NCI-H460 (cell line): ENCODE measurements around the gene GALNTL6. TPM values are rescaled to one million over a fixed set of nuclear protein-coding genes. Genes with fewer than 3 reads are reported as not detected.
"Not testable (repeated sequence)": the region's sequence is repeated elsewhere in the genome, so short reads cannot be mapped to it uniquely, and the experiment has no call there.

Experiments used
- DNase-seq: peaks from one replicate; pipeline ENCODE4 v3.0.0-alpha.2; 2016; ENCODE audit warnings: low read depth; ENCODE audit errors: extremely low read depth
- total RNA-seq: library from RNA; depleted of rRNA; stranded (reverse); fragments of >200 nt; shearing (Covaris generic); gene quantifications from 2 replicates; pipeline ENCODE4 v1.2.3, GENCODE V29; 2014

GALNTL6 gene
- total RNA-seq, 1 experiment from 2014 or later = 0.57 TPM

DNA sequence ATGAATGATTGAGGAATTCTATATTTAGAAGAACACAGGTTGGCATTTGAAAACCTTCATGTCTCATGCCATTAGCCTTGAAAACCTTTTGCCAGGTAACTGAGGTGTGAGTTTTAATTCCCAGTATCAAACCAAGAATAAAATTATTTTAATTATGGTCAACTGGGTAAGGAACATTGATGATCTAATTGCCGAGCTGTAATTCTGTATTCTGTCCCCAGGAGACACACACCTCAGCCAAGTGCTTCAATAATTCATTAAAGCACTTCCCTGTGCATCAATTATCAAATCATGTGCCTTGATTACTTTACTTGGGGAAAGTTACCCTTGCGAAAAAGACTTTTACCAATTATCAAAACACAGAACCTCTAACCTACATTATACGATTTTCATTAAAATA is 1023.5 kb downstream of the GALNTL6 start:
- no peak for DNase-seq

GRCh38 chr4:172838111-172838510 is 1024.9 kb downstream of the GALNTL6 start:
- no peak for DNase-seq

GRCh38 chr4:172838943-172839342 is 1025.7 kb downstream of the GALNTL6 start:
- no peak for DNase-seq

- DNase-seq = no peak
These were observed 1029.6 kb downstream of the GALNTL6 start for GRCh38 chr4:172842779-172843178.

GRCh38 chr4:172843192-172843591 is 1030.0 kb downstream of the GALNTL6 start:
- no peak for DNase-seq

DNA sequence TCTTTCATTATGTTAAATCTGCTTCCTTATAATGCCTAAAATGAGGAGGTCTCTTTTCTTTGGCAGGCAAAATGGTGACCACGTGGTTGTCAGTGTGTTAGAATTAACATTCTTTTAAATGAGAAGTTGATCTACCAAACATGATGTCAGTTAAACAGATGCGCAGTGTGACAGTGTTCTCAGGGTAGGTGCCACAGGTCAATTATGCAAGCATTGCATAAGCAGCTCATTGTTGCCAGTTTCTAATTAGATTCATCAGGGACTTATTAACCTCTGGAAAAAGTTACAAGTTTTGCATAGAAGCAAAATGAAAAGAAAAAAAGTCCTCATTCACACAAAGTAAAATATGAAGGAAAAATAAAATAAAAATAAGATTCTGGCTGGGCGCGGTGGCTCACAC is 1031.4 kb downstream of the GALNTL6 start:
- no peak for DNase-seq

DNA sequence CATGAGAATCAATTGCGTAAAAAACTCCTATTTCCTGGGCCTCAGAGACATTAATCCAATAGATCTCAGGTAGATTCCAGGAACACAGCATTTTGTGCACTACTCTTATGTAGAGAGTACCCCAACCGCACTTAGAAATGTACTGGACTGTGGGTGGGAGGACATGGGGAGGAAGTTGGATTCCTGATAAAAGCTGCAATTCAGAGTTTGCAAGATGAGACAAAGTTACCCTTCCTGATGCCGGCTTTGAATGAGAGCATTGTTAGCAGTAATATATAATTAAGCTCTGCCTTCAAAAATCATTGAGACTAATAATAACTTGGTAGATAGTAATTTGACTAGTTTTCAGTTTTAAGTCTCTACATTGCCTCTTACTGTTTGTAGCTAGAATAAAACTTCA is 1032.1 kb downstream of the GALNTL6 start:
- DNase-seq = no peak

GRCh38 chr4:172850838-172851237 is 1037.6 kb downstream of the GALNTL6 start:
- no peak for DNase-seq

DNA sequence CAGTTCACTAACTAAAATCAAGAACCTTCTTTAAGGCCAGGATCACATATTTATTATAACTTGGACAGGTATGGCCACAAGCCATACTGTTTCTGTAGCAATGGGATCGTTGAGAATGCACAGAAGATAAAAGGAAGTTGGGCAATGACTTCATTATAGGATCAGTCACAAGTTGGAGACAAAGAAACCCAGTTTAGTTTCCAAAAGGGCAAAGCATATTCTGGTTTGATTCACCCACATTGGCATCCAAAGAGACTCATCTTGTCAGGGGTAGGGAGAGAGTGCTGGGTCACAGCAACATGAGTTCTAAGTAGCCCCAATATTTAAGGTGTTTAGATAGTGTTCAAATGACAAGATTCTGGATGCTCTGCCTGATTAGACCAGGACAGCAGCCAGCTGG is 1038.3 kb downstream of the GALNTL6 start:
- no peak for DNase-seq

- DNase-seq = no peak
These were observed 1043.8 kb downstream of the GALNTL6 start for GRCh38 chr4:172857026-172857425.

DNA sequence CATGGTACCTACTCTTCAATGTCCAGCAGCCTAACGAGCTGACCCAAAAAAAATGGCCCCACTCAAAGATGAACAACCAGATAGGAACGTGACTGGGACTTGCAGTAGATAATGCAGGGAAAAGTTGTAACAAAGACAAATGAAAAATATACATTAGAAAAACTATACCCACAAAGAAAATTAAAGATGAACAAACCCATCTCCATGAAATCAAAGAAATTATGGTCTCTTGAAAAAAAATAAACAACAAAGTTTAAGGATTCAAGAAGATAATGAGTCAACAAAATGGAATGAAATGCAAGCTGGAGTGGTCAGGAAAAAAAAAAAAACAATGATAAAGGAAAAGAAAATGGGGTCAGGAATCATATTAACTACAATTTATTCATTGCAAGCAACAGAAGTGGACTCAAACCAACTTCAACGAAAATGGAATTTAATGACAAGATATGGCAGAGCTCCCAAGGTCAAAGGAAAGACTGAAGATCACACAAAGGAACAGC is 1045.6 kb downstream of the GALNTL6 start:
- no peak for DNase-seq

DNA sequence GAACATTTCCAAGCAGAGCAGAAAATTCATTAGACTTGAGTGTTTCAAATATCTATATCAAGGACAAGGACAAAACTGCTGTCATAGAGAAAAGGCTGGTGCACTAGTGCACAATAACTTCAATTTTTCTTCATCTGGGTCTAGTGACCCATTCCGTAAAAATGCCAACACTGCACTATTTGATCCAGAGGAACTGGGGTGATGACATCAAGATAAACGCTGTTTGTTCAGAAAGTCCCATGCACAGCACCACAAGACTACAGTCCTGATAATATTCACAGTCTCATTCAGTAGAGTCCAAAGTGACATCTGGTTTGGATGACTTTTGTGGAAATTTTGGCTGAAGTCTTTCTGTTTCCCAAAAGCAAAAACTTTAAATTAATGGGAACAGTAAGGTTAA is 1051.9 kb downstream of the GALNTL6 start:
- no peak for DNase-seq

- no peak for DNase-seq
These were observed 1052.4 kb downstream of the GALNTL6 start for GRCh38 chr4:172865531-172866127.

DNA sequence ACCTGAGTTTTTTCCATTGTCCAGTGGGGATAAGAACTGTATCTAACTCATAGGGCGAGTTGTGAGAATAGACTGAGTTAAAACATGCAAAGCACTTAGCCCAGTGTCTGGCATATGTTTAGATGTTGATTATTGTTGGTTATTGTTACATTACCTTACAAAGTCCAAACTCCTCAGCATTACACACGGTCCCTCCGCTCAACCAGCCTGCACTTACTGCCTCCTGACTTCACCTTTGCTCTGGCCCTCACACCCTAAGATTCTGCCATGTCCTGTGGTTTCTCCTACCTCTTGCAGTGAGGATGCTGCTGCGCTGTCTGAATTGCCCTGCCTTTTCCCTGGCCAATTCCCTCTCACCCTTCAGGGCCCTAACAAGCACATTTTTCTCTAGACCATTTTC is 1053.2 kb downstream of the GALNTL6 start:
- no peak for DNase-seq

GRCh38 chr4:172867835-172868234 is 1054.6 kb downstream of the GALNTL6 start:
- DNase-seq = no peak

GRCh38 chr4:172868271-172868670 is 1055.1 kb downstream of the GALNTL6 start:
- DNase-seq = no peak

GRCh38 chr4:172869621-172870268 is 1056.5 kb downstream of the GALNTL6 start:
- no peak for DNase-seq

DNA sequence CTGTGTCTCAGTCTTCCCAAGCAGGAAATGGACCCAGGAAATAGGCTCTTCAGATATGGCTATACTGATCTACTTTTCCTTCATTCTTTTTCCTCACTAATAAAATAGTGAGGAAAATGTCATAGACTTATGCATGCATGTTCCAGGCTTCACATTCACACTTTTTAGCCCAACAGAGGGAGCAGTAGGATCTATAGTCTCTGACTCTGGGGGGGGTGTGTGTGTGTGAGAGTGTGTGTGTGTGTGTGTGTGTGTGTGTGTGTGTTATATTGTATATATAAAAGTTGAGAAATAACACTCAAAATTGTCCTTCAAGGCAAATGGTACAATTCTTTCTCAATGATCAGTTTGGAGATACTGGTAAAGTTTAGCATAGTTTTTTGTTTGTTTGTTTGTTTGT is 1058.2 kb downstream of the GALNTL6 start:
- no peak for DNase-seq

DNA sequence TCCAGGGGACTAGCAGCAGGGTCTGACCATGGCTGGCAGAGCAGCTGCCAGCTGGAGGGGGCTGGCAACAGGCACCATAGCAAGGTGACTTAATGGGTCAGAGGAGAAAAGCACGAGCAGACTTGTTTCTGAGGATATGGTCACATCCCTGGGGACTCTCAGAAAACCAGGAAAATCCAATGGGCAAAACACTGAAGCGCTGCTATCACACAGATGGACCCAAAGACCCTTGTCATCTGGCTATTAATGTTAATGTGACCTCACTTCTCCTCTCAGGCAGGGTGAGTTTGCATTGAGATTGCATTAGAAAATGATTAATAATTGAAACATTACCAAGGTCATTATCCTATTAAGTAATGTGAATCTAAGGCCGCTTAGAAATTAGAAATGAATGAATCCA is 1061.7 kb downstream of the GALNTL6 start:
- DNase-seq = no peak

- no peak for DNase-seq
These were observed 1063.2 kb downstream of the GALNTL6 start for GRCh38 chr4:172876394-172876793.

GRCh38 chr4:172881645-172882044 is 1068.4 kb downstream of the GALNTL6 start:
- no peak for DNase-seq

- DNase-seq = not testable (repeated sequence)
These were observed 1074.2 kb downstream of the GALNTL6 start for GRCh38 chr4:172887358-172887757.

DNA sequence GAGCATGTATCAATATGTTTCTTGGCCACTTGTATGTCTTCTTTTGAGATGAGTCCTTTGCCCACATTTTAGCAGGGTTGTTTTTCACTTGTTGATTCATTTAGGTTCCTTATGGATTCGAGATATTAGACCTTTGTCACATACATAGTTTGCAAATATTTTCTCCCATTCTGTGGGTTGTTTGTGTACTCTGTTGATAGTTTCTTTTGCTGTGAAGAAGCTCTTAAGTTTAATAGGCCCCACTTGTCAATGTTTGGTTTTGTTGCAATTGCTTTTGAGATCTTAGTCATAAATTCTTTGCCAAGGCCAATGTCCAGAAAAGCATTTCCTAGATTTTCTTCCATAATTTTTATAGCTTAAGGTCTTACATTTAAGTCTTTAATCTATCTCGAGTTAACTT is 1074.8 kb downstream of the GALNTL6 start:
- DNase-seq = no peak
